Hepatocyte (in vitro differentiated cells): ENCODE results near the gene WNK2. TPM values are rescaled to one million over a fixed set of nuclear protein-coding genes. Genes with fewer than 3 reads are reported as not detected.

Source experiments
- DNase-seq: peaks from one replicate; pipeline ENCODE4 v3.0.0-alpha.2; 2016; ENCODE audit warnings: low spot score
- H2AFZ ChIP-seq: fragments of 200-600 bp; sonication (generic); 2 replicates; pipeline ENCODE4 v1.6.0; 2016; ENCODE audit warnings: antibody characterized with exemption, mild to moderate bottlenecking
- H3K27ac ChIP-seq: fragments of 200-600 bp; sonication (generic); 2 replicates; pipeline ENCODE4 v1.5.1; 2016; ENCODE audit warnings: mild to moderate bottlenecking
- H3K27me3 ChIP-seq: fragments of 200-600 bp; sonication (generic); 2 replicates; pipeline ENCODE4 v1.6.1; 2016
- H3K36me3 ChIP-seq: fragments of 200-600 bp; sonication (generic); replicated peaks from 2 replicates; pipeline ENCODE4 v1.5.1; 2016; ENCODE audit warnings: low read depth; ENCODE audit not compliant: insufficient read depth
- H3K4me1 ChIP-seq: fragments of 200-600 bp; sonication (generic); 2 replicates; pipeline ENCODE4 v1.5.1; 2016; ENCODE audit warnings: mild to moderate bottlenecking, moderate library complexity; ENCODE audit not compliant: insufficient read depth
- H3K4me2 ChIP-seq: fragments of 200-600 bp; sonication (generic); 2 replicates; pipeline ENCODE4 v1.6.0; 2016
- H3K4me3 ChIP-seq: fragments of 200-600 bp; sonication (generic); 2 replicates; pipeline ENCODE4 v1.5.1; 2016; ENCODE audit warnings: mild to moderate bottlenecking
- H3K79me2 ChIP-seq: fragments of 200-600 bp; sonication (generic); 2 replicates; pipeline ENCODE4 v1.6.0; 2017; ENCODE audit warnings: mild to moderate bottlenecking
- H3K9me2 ChIP-seq: fragments of 200-600 bp; sonication (generic); replicated peaks from 2 replicates; pipeline ENCODE4 v1.6.0; 2017; ENCODE audit warnings: mild to moderate bottlenecking; ENCODE audit not compliant: insufficient read depth
- H3K9me3 ChIP-seq: fragments of 200-600 bp; sonication (generic); 2 replicates; pipeline ENCODE4 v1.5.1; 2016; ENCODE audit warnings: low read depth, mild to moderate bottlenecking
- H4K20me1 ChIP-seq: fragments of 200-600 bp; sonication (generic); 2 replicates; pipeline ENCODE4 v1.6.0; 2016; ENCODE audit warnings: mild to moderate bottlenecking; ENCODE audit not compliant: insufficient read depth, poor library complexity, severe bottlenecking
- CTCF ChIP-seq: fragments of 200-600 bp; sonication (generic); IDR thresholded peaks from 2 replicates; pipeline ENCODE4 v1.5.1; 2016; ENCODE audit warnings: antibody characterized with exemption, mild to moderate bottlenecking; ENCODE audit not compliant: poor library complexity
- EZH2 ChIP-seq: fragments of 200-600 bp; sonication (generic); IDR thresholded peaks from 2 replicates; pipeline ENCODE4 v1.6.1; 2016; ENCODE audit warnings: antibody characterized with exemption, mild to moderate bottlenecking, borderline replicate concordance
- EZH2phosphoT487 ChIP-seq: fragments of 200-600 bp; sonication (generic); IDR thresholded peaks from one replicate; pipeline ENCODE4 v1.6.1; 2018; ENCODE audit warnings: antibody characterized with exemption, mild to moderate bottlenecking, low read depth, moderate library complexity; ENCODE audit not compliant: unreplicated experiment, severe bottlenecking
- WGBS: methylation state at CpG from one replicate; pipeline ENCODE4 v1.1.6; 2016; ENCODE audit warnings: low lambda C conversion rate; ENCODE audit errors: missing lambda C conversion rate; 5-methylcytosine and 5-hydroxymethylcytosine counted together
- polyA plus RNA-seq: library from polyadenylated mRNA; unstranded; fragments of >200 nt; fragmentation: Nextera tagmentation; extraction: Ambion mirVana; gene quantifications from 2 replicates; pipeline ENCODE4 v1.2.1, GENCODE V29; 2016
- total RNA-seq: library from RNA; depleted of rRNA; stranded (reverse); fragments of >200 nt; gene quantifications from 2 replicates; pipeline ENCODE4 v1.2.3, GENCODE V29; 2014

Gene WNK2
- total RNA-seq: 6.2 and 8.9 TPM in 2 replicates
- polyA plus RNA-seq: 13.5 and 19.9 TPM in 2 replicates

GRCh38 chr9:93183663-93184431 is at the start of gene WNK2:
TSS of gene WNK2 (plus strand) at chr9:93184139. CDS start at chr9:93184930, 791 bp downstream.
- H3K4me2 ChIP-seq: peak within 1 kb of the TSS; percentile 98
- no peaks in the 10 kb centered on the region for H3K79me2 ChIP-seq
- H3K27ac ChIP-seq: no peak within 1 kb of the TSS
- H3K36me3 ChIP-seq: no peaks in the 10 kb centered on the region
- no peaks in the 10 kb centered on the region for H3K9me3 ChIP-seq
- peak within 1 kb of the TSS; percentile 61 for H3K4me3 ChIP-seq
- 7% methylated on average over 21 of the region's 82 CpGs for WGBS
- peak within 1 kb of the TSS; percentile 78 for H2AFZ ChIP-seq
- H3K9me2 ChIP-seq: no peaks in the 10 kb centered on the region
- peaks cover 26% of the 10 kb centered on the region for H3K27me3 ChIP-seq
- no peaks in the 10 kb centered on the region for H4K20me1 ChIP-seq
- TF ChIP-seq CTCF (no peak), EZH2 (no peak), EZH2phosphoT487 (no peak)
- DNase-seq: peak; percentile 75
- peaks cover 5% of the 10 kb centered on the region for H3K4me1 ChIP-seq

GRCh38 chr9:93134740-93135444 is 49.0 kb upstream of the WNK2 start:
- Histone ChIP-seq H2AFZ (peak overlapping the region; percentile 89), H3K9me3 (no peaks in the 10 kb centered on the region), H3K79me2 (peaks cover 32% of the 10 kb centered on the region), H3K27ac (peak overlapping the region; percentile 99), H3K36me3 (no peaks in the 10 kb centered on the region), H3K4me1 (peaks cover 28% of the 10 kb centered on the region), H3K27me3 (no peaks in the 10 kb centered on the region), H3K4me2 (peak overlapping the region; percentile 94), H3K9me2 (no peaks in the 10 kb centered on the region), H4K20me1 (no peaks in the 10 kb centered on the region), H3K4me3 (peak overlapping the region; percentile 76)
- TF ChIP-seq EZH2 (no peak), CTCF (no peak), EZH2phosphoT487 (no peak)
- WGBS: 87% methylated on average over 14 of the region's 14 CpGs
- no peak for DNase-seq

GRCh38 chr9:93136011-93136440 is 47.9 kb upstream of the WNK2 start:
- Histone ChIP-seq H4K20me1 (no peaks in the 10 kb centered on the region), H3K4me3 (no peak overlapping the region), H2AFZ (no peak overlapping the region), H3K36me3 (no peaks in the 10 kb centered on the region), H3K9me3 (no peaks in the 10 kb centered on the region), H3K27me3 (no peaks in the 10 kb centered on the region), H3K4me2 (no peak overlapping the region), H3K27ac (no peak overlapping the region), H3K4me1 (peaks cover 28% of the 10 kb centered on the region), H3K79me2 (peaks cover 20% of the 10 kb centered on the region), H3K9me2 (no peaks in the 10 kb centered on the region)
- WGBS: 76% methylated on average over 11 of the region's 11 CpGs
- TF ChIP-seq EZH2phosphoT487 (no peak), CTCF (no peak), EZH2 (no peak)
- DNase-seq: no peak
